Activated CD8-positive, alpha-beta memory T cell treated with anti-CD3 and anti-CD28 coated beads for 36 hours (primary cell): ENCODE measurements around the gene RTTN. TPM values are rescaled to one million over a fixed set of nuclear protein-coding genes. Genes with fewer than 3 reads are reported as not detected.

Source experiments
- CTCF ChIA-PET: fragments of 350-600 bp; sonication (Branson Sonifier 250); formaldehyde crosslinking; loops from one replicate; lab custom pipeline; 2021; ENCODE audit warnings: antibody characterized with exemption; lab: Charles Lee
- POLR2A ChIA-PET: fragments of 350-600 bp; sonication (Branson Sonifier 250); formaldehyde crosslinking; loops from one replicate; lab custom pipeline; 2021; ENCODE audit warnings: antibody characterized with exemption; lab: Charles Lee
- total RNA-seq, 2 experiments: library from RNA; stranded (reverse); gene quantifications; one replicate each; pipeline ENCODE4 v1.2.3, GENCODE V29; 2021

The RTTN gene
- total RNA-seq, 2 experiments from 2014 or later, result 24.8 to 25.2 TPM

DNA sequence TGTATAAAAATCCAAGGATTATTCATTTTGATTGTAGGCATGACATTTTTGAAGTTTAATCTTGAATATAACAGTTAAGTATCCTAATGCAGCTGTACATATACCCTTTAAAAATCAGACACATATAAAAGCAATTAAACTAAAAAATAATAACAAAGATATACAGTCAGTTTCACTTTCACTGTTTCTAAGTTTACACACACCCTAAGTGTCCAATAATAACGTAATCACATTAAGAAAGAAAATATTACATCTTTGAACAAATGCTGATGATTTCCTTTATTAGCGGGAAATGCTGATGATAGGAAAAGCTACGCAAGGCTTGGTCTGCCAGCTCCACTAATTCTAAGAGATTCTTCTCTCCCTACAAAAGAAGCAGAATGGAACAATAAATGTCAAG, 38.8 kb downstream of the RTTN start:
- ChIA-PET POLR2A (no interaction called here), CTCF (no interaction called here)

DNA sequence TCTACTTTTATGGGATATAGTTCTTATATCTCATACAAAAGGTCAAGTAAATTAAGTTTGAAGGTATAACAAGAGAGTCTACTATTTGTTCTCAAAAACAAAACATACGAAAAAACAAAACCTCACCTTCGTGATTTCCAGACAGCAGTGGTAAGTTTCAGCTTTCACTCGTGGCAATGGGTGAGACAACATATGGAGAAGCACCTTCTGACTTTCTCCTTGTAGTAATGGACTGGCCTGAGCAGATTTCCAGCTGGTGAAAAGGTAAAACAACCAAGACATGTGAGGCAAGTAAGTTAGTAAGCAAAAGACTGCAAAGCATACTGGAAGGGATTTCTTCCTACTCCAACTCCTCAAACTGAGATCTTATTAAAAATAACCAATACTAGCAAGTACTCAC, 39.6 kb downstream of the RTTN start:
- POLR2A ChIA-PET, result no interaction called here
- CTCF ChIA-PET, result no interaction called here

DNA sequence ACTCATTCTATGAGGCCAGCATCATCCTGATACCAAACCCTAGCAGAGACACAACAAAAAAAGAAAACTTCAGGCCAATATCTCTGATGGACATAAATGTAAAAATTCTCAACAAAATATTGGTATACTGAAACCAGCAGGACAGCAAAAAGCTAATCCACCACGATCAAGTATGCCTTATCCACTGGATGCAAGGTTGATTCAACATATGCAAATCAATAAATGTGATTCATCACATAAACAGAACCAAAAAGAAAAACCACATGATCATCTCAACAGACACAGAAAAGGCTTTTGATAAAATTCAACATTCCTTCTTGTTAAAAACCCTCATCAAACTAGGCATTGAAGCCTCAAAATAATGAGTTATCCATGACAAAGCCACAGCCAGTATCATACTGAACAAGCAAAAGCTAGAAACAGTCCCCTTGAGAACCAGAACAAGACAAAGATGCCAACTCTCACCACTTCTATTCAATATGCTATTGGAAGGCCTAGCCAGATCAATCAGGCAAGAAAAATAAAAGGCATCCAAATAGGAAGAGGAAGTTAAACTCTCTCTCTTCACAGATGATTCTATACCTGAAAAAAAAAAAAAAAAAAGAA, 45.3 kb downstream of the RTTN start:
- CTCF ChIA-PET, result no interaction called here

DNA sequence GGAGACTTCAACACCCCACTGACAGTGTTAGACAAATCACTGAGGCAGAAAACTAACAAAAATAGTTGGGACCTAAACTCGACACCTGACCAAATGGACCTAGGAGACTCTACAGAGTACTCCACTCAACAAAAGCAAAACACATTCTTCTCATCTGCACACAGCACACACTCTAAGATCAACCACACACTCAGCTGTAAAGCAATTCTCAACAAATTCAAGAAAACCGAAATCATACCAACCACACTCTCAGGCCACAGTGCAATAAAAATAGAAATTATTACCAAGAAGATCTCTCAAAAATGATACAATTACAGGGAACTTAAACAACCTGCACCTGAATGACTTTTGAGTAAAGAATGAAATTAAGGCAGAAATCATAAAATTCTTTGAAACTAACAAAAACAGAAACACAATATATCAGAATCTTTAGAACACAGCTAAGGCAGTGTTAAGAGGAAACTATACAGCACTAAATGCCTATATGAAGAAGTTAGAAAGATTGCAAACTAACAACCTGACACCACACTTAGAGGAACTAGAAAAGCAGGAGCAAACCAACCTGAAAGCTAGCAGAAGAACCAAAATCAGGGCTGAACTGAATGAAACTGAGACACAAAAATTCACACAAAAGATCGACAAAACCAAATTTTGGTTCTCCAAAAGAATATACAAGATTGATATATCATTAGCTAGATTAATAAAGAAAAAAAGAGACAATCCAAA, 46.3 kb downstream of the RTTN start:
- ChIA-PET POLR2A (no interaction called here), CTCF (no interaction called here)

More for the DNA sequence above, 45.3 kb downstream of the RTTN start:
- POLR2A ChIA-PET, result no interaction called here

DNA sequence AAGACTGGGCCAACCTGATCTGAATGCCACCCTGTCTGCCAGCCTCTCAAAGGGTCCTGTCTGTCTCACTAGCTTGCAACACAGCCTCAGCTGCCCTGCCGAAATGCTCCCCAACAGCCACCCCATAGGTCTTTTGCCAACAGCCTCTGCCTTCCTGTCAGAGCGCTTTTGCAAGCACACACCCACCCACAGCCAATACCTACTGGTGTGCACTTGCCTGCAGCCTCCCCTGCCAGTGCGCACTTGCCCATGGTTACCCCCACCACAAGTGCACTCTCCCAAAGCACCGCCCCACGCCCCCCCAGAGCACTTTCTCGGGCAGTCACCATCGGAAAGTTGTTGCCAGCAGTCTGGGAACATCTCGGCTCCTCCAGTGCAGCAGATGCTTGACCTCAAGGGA, 48.6 kb downstream of the RTTN start:
- POLR2A ChIA-PET, result no interaction called here
- CTCF ChIA-PET, result no interaction called here

DNA sequence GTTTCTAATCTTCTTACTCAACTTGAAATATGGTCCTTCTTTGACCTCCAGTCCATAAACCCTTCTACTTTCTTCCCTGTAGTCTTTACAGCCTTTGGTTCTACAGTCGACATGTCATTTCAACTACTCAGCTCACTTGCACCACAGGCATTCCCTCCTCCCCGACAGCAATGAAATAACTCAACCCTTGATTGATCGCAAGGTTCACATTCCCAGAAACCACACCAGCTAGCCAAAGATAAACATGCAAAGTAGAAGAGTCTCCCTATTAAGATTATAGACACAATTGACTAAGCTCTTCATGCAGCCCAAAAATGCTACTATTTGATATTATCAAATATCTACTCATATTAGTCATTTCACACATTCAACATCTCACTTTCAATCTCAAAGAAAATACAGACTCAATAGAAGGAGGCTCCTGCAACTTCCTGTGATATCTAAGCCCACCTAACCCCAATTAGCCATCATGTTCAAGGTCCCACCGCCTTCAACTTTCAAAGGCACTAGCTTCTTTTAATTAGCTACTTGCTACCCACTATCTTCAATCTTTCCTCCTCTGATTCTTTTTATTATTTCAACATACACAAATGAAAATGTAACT, 50.8 kb downstream of the RTTN start:
- POLR2A ChIA-PET, result no interaction called here
- CTCF ChIA-PET, result no interaction called here

DNA sequence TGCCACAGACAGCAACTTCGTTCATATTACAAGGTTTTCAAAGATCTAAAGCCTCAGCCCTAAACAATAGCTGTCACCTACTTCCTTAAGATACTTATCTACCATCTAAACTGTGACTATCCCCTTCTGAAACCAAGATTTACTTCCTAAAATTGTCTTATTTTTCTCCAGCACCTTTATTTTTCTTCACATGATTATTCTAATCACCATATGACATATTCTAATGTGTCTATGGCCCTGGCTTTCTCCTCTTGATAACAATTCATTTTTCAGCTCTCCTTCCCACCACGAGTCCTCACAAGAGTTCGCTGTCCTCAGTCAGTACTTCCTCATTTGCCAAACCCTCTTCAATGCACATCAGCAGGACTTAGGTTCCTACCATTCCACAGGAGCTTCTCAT, 53.9 kb downstream of the RTTN start:
- ChIA-PET POLR2A (no interaction called here), CTCF (no interaction called here)

DNA sequence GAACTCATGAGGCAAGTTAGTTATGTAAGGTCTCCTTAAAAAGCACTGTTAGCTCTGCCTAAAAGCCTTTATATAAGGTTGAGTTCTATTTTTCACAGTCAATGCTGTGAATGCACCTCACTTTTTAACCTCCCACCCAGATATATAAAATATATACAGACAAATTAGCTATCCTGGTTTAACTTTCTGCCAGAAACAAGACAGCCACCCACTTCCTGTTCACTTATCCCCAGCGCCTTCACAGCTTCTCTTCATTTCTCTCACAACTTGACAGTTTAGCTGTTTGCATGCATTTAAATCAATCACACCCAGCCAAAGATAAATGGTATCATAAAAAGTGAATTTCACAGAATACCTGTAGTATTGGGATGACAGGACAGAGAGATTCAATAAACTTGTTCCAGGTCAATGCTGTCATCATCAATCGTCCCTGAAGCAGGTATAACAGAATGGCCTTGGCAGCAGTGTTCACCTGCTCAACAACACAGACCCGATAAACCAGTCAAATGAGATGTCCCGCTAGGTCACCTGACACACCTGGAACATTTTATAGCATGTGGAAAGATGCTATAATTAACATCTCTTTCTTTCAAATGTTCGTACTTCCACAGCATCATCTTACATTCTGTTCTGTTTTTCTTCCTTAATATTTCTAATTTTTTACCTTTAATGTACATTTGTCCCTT, 55.7 kb downstream of the RTTN start:
- CTCF ChIA-PET, result interaction anchor here (0.6 kb wide), 1 partner anchor 255 kb away, joined by 3 read pairs; no protein-coding TSS in a partner anchor
- POLR2A ChIA-PET, result no interaction called here

DNA sequence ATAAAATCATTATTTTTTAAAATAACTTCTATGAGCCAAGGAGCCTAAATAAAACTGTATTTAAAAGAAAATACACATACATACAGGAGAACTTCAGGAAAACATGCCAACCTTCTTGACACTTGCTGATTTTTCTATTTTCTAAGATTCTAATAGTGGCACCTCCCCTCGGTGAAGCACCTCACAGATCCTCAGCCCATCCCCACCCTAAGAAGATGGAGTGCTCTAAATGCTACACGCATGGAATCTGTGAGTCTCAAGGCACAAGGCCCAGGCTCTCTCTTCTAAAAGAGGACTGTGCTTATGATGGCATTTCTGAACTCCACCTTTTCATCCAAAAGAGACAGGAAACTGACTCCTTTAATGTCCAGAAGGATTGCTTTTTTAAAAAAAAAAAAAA, 56.3 kb downstream of the RTTN start:
- POLR2A ChIA-PET, result no interaction called here
- CTCF ChIA-PET, result interaction anchor here (0.6 kb wide), 1 partner anchor 254 kb away, joined by 3 read pairs; no protein-coding TSS in a partner anchor

DNA sequence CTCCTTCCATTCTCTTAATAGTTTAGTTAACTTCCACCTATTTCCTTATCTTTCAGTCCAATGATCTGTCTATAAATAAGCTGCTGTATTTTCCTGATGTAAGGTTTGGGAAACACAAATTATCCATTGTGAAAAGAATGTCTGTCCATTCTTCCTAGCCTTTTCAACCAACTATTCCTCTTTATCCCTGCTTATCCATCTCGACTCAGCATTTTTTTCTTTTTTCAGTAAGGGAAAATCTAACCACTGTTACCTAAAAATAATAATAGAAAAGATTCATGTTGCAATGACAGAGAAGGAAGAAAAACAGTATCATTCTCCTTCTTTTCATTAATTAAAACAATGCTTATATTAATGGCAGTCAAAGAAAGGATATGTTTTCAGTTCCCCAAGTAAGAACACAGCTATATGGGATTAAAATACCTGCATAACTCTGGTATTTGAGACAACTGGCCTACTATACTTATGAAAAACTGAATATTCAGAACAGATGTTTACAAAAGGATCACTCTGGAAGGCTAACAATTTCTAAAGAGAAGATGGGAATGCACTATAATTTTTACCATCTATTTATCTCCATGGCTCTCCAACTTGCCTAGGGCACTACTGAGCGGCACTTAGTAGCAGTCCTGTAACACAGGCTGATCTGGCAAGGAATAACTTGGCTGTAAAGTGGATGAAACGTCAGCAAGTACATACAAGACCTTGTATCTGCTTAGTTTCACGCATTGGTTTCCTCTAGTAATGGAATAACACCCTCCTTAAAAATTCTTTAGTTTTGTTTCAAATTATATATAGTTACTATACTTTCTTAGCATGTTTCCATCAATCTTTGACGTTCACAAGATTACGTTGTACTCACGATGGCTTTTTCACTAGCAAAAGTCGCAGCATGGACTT, 57.2 kb downstream of the RTTN start:
- CTCF ChIA-PET, result no interaction called here
- POLR2A ChIA-PET, result no interaction called here

DNA sequence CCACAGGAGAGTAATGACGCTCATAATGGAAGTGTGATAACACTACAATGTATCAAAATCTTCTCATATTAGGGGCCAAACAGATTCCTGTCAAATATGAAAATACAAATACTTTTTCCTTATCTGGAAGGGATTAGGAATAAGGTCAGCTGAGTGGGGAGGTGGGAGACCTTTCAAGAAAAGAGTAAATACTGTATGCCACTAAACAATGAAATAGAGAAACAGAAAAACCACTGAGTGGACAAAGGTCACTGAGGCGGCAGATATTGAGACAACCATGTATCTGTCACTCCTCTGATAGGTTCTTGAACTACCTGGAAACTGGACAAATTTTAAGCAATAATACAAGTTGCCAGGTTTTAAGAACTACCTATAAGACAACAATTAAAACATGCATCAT, 59.3 kb downstream of the RTTN start:
- ChIA-PET POLR2A (no interaction called here), CTCF (no interaction called here)

DNA sequence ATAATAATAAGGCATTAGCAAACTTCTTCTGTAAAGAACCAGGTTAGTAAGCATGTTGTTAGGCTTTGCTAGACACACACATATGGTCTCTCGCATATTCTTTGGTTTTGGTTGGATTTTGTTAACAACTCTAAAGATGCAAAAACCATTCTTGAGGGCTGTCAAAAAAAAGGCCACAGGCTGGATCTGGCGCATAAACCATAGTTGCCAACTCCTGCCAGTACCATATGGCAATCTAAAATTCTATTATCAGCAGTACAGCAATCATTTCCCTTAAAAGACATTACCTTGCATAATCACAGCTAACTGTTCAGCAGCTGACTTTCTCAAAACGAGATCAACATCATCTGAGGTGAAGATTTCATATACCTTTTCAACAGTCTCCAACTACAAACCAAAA, 63.5 kb downstream of the RTTN start:
- POLR2A ChIA-PET, result no interaction called here
- CTCF ChIA-PET, result no interaction called here

DNA sequence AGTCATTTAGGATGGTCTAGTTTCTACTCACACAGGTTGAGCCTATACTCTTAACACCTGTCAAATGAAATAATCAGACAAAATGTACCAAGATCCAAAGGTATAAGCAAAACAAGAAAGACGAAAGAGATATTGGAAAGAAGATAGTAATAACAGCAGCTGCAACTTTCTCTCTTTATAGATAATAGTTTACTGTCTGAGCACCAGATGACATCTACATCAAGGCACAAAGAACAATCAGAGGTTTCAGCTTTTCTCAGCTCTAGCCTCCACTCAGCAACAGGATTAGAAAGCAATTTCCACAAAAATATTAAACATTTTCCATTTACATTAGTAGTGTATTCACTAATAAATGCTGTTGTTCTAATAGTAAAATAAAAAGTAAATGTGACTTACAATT, 66.3 kb downstream of the RTTN start:
- CTCF ChIA-PET, result no interaction called here
- POLR2A ChIA-PET, result no interaction called here

DNA sequence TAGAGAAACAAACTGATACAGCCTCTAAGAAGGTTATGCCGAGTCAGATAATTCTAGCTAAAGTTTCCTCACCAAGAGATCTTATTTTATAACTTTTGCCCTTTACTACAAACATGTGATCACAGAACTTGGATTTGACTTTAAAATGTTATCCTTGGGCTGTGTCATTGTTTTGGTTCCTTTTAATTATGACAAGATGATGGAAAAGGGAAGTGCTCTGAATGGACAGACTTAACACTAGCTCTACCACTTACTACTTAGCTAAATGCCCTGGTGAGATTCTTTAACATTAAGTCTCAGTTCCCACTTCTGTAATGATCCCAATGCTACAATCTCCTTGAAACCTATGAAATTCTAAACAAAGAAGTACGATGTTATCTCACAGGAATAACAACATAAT, 69.9 kb downstream of the RTTN start:
- POLR2A ChIA-PET, result no interaction called here
- CTCF ChIA-PET, result no interaction called here

DNA sequence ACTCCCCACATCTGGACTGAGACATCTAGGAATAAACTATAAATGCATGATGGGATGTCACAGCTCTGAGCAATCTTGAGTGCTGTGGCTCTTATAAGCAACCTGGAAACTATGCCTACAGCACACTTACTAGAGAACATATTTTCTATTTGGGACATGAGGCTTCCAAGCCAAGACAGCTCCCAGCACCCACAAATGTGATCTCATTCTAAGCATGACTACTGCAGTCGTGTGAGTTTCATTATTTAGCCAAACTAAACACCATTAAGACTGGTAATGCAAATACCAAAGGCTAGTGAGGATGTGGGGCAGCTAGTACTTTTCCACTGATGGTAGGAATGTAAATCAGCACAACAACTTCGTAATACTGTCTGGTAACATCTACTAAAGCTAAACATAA, 72.5 kb downstream of the RTTN start:
- ChIA-PET CTCF (no interaction called here), POLR2A (no interaction called here)

DNA sequence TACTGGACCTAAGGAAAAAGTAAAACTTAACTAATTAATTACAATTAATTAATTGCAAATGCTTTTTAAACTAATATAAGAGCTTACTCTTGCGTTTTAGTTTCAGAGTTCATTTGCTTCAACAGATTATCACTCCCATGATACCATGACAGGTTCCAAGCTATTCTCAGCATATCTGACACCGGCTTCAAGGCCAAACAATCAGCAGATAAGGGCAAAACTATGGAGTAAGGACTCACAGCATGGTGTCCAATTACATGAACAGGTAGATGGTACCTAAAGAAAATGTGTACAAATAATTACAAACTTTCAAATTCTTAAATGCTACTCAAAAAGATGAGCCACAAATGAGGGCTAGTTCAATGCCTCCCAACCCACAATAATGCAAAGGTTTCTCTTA, 77.2 kb downstream of the RTTN start:
- ChIA-PET POLR2A (no interaction called here), CTCF (no interaction called here)

DNA sequence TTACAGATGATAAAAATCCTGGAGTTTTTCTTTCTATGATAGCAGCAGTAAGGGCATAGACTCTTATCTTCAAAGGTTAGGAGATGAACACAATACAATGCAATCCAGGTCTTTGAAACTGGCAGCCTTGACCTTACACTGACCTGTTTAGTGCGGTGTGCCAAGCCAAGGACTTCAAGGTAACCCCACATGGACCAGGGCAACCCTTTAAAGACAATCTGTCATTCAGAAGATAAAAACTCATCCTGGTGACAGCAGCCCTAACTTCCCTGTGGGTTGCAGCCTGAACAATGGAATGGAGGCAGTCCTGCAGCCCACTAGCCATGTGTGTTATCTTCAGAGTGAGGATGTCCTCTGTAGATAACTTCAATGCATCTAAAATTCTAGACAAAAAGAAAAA, 78.1 kb downstream of the RTTN start:
- CTCF ChIA-PET, result no interaction called here
- POLR2A ChIA-PET, result interaction anchor here (0.6 kb wide), 1 partner anchor 15 kb away, joined by 5 read pairs; no protein-coding TSS in a partner anchor

DNA sequence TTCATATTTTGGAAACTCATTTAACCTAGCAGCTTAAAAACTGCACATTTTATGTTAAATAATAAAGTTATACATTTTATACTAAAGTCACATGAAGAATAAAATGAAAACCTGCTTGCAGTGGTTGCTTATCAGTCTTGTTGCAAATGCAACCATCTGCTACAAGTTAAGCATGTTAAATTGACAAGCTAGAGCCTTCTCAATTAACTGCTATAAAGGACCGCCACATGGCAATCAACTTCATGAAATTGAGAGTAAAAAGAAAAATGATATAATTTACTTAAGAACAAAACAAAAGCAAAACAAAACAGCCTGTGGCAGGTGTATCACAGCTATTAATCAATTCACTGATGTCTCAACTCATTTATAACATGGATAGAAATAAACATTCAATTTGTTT, 78.7 kb downstream of the RTTN start:
- ChIA-PET CTCF (no interaction called here), POLR2A (interaction anchor here (0.6 kb wide), 1 partner anchor 14 kb away, joined by 5 read pairs; no protein-coding TSS in a partner anchor)

DNA sequence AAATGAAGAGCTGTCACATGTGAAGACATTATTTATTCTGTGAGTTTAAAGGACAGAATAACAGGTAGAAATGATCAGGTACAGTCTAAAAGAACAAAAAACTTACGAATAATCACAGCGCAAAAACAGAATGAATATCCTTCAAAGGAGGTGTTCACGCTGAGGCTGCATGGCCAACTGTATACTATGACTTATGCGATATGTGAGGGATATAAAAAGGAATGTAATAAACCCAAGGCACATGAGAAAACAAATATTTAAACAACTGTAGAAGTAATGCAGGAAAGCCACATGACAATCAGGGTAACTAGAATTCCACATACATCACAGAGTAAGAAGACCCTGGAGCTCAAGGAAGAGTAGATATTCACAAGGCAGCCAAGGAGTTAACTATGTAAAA, 81.3 kb downstream of the RTTN start:
- ChIA-PET POLR2A (no interaction called here), CTCF (no interaction called here)
